ENCODE data around the gene LCN1. TPM values are rescaled to one million over a fixed set of nuclear protein-coding genes. Genes with fewer than 3 reads are reported as not detected.

LCN1 gene
- total and polyA plus RNA-seq, 2 experiments from 2014 or later, result not detected

DNA sequence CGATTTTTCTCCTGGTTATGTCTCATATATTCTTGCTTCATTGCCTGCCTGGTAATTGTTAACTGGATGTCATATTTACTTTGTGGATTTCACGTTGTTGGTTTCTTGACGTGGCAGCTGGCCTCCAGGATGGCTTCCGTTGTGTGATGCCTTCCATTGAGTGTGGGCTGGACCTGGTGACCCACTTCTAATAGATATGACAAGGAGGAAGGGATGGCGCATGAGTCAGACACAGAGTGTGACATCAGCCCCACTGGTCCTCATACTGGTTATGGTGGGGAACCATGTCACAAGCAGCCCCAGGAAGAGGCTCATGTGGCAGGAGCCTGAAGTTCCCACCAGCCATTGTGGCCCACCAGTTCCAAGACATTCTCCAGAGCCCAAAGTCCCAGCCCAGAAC lies 34.0 kb downstream of the LCN1 start:
- no peaks in the 10 kb centered on the region; the same call in none of the 2 replicates for H3K27me3 ChIP-seq (replicated peaks; ENCODE audit: insufficient read depth)
- DNase-seq, result no peak
- in situ Hi-C loops (cut with MboI), result no loop called here
- no peaks in the 10 kb centered on the region for H4K20me1 ChIP-seq (ENCODE audit: insufficient read depth)
- no peaks in the 10 kb centered on the region for H3K9me2 ChIP-seq (ENCODE audit: insufficient read depth)
- H3F3A ChIP-seq (ENCODE audit: insufficient read depth), result no peaks in the 10 kb centered on the region
- H3K9me3 ChIP-seq (ENCODE audit: low read depth), result no peaks in the 10 kb centered on the region
- 52 to 53% methylated on average over 5 of the region's 5 CpGs for WGBS, 2 experiments (ENCODE audit: low coverage in 1 of 2, low lambda C conversion rate in 2 of 2, missing lambda C conversion rate in 2 of 2)
- no peaks in the 10 kb centered on the region for H3K36me3 ChIP-seq (ENCODE audit: low read depth)
- H3K4me1 ChIP-seq (ENCODE audit: insufficient read depth), result no peaks in the 10 kb centered on the region
- H3K4me2 ChIP-seq (ENCODE audit: unreplicated experiment), result no peak overlapping the region
- TF ChIP-seq EZH2 (IDR thresholded peaks at IDR 0.05; ENCODE audit: insufficient read depth, poor library complexity, severe bottlenecking), result no peak
- no peak for TF ChIP-seq EZH2phosphoT487 (IDR thresholded peaks at IDR 0.05; ENCODE audit: insufficient read depth, low read depth)
- H3K79me2 ChIP-seq (ENCODE audit: insufficient read depth), result no peaks in the 10 kb centered on the region
- no peak overlapping the region for H3K27ac ChIP-seq
- no peak overlapping the region for H3K4me3 ChIP-seq
- no peak overlapping the region for H3K9ac ChIP-seq
- no peak overlapping the region for H2AFZ ChIP-seq

DNA sequence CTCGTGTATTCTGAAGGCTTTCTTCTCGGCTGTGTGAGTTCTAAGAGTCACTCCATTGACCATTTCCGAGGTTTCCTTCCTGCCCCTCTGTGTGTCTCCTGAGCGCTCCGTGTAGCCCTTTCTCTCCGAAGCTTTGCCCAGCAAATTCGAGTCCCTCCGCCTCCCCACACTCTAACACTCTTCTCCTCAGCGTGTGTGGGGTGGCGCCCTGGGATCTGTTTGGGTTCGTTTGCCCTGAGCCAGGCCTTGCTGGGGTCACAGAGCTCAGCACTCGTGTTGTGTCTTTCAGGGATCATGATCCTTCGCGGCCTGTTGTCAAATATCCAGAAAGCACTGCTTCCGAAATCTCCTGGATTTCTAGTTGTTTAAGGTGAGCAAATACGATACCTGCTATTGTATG lies 34.7 kb downstream of the LCN1 start:
- H3K4me2 ChIP-seq (ENCODE audit: unreplicated experiment), result no peak overlapping the region
- in situ Hi-C loops (cut with MboI), result no loop called here
- 42 to 46% methylated on average over 16 of the region's 16 CpGs for WGBS, 2 experiments (ENCODE audit: low coverage in 1 of 2, low lambda C conversion rate in 2 of 2, missing lambda C conversion rate in 2 of 2)

DNA sequence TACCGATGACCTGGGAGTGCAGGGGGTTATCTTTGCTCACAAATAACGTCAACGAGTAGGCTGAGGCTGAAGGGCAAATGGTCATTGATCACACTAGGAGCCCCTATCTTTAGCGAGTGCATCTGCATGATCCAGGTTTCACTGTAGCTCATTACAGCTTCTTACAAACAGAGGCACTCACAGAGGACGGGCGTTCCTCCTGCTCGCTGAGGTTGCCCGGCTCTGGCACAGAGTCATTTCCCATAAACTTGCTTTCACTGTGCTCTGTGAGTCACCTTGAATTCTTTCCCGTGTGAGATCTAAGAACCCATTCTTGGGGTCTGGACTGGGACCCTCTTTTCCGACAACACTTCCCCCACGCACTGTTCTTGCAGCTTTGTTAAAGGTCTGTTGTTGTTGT lies 38.4 kb downstream of the LCN1 start:
- H3F3A ChIP-seq (ENCODE audit: insufficient read depth), result no peaks in the 10 kb centered on the region
- H3K4me1 ChIP-seq (ENCODE audit: insufficient read depth), result no peaks in the 10 kb centered on the region
- no peaks in the 10 kb centered on the region for H3K9me2 ChIP-seq (ENCODE audit: insufficient read depth)
- H3K27me3 ChIP-seq (replicated peaks; ENCODE audit: insufficient read depth), result no peaks in the 10 kb centered on the region; the same call in none of the 2 replicates
- peak; percentile 24 for DNase-seq
- no peak for TF ChIP-seq EZH2phosphoT487 (IDR thresholded peaks at IDR 0.05; ENCODE audit: insufficient read depth, low read depth)
- no peak for TF ChIP-seq EZH2 (IDR thresholded peaks at IDR 0.05; ENCODE audit: insufficient read depth, poor library complexity, severe bottlenecking)
- H3K4me2 ChIP-seq (ENCODE audit: unreplicated experiment), result no peak overlapping the region
- no peak overlapping the region for H2AFZ ChIP-seq
- 26 to 28% methylated on average over 11 of the region's 11 CpGs for WGBS, 2 experiments (ENCODE audit: low coverage in 1 of 2, low lambda C conversion rate in 2 of 2, missing lambda C conversion rate in 2 of 2)
- H4K20me1 ChIP-seq (ENCODE audit: insufficient read depth), result no peaks in the 10 kb centered on the region
- H3K4me3 ChIP-seq, result no peak overlapping the region
- no peaks in the 10 kb centered on the region for H3K36me3 ChIP-seq (ENCODE audit: low read depth)
- H3K79me2 ChIP-seq (ENCODE audit: insufficient read depth), result no peaks in the 10 kb centered on the region
- H3K9me3 ChIP-seq (ENCODE audit: low read depth), result no peaks in the 10 kb centered on the region
- H3K27ac ChIP-seq, result no peak overlapping the region
- in situ Hi-C loops (cut with MboI), result no loop called here
- no peak overlapping the region for H3K9ac ChIP-seq

More for the DNA sequence above, 34.7 kb downstream of the LCN1 start:
- no peak overlapping the region for H3K9ac ChIP-seq
- H3K27ac ChIP-seq, result no peak overlapping the region
- H3K9me2 ChIP-seq (ENCODE audit: insufficient read depth), result no peaks in the 10 kb centered on the region
- H3K4me1 ChIP-seq (ENCODE audit: insufficient read depth), result no peaks in the 10 kb centered on the region
- no peak overlapping the region for H2AFZ ChIP-seq
- H3K79me2 ChIP-seq (ENCODE audit: insufficient read depth), result no peaks in the 10 kb centered on the region
- no peak for TF ChIP-seq EZH2 (IDR thresholded peaks at IDR 0.05; ENCODE audit: insufficient read depth, poor library complexity, severe bottlenecking)
- TF ChIP-seq EZH2phosphoT487 (IDR thresholded peaks at IDR 0.05; ENCODE audit: insufficient read depth, low read depth), result no peak
- no peaks in the 10 kb centered on the region; the same call in none of the 2 replicates for H3K27me3 ChIP-seq (replicated peaks; ENCODE audit: insufficient read depth)
- DNase-seq, result no peak
- no peaks in the 10 kb centered on the region for H4K20me1 ChIP-seq (ENCODE audit: insufficient read depth)
- H3F3A ChIP-seq (ENCODE audit: insufficient read depth), result no peaks in the 10 kb centered on the region
- H3K9me3 ChIP-seq (ENCODE audit: low read depth), result no peaks in the 10 kb centered on the region
- no peaks in the 10 kb centered on the region for H3K36me3 ChIP-seq (ENCODE audit: low read depth)
- no peak overlapping the region for H3K4me3 ChIP-seq

DNA sequence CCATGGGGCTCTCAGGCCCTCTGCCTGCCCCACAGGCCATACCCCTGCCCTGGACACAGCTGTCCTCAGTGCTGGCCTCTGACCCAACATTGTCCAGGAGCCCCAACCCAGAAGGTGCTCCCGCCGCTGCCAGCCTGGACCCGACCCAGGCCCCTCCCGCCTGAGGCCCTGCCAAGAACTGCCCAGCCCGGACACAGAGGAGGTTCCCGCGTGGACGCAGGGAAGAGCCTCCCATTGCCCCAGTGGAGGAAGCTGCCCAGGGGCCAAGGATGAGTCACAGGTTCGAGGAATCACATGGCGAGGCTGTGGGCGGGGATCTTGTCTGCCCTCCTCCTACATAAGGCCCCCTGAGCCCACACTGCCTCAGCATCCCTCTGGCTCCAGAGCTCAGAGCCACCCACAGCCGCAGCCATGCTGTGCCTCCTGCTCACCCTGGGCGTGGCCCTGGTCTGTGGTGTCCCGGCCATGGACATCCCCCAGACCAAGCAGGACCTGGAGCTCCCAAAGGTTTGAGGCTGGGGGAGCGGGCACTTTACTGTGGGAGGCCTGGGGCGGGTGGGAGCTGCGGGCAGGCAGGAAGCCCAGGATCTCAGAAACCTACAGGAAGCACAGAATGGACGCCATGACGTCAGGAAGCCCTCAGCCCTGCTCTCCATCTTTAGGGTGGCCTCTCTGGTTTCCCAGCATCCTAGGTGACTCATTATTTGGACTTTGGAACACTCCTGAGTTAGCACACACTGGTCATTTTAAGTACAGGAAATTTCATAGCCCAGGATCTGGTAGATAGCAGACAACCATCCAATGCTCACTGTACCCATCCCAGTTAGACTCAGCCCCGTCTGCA lies 40.4 kb downstream of the LCN1 start, which contains the start of gene PAEP:
PAEP (plus strand) TSS at position 366 of the 844 bp plus-strand sequence.
- WGBS, 2 experiments (ENCODE audit: low coverage in 1 of 2, low lambda C conversion rate in 2 of 2, missing lambda C conversion rate in 2 of 2), result 73 to 77% methylated on average over 18 to 20 of the region's 20 CpGs
- H2AFZ ChIP-seq, result no peak within 1 kb of the TSS
- in situ Hi-C loops (cut with MboI), result no loop called here

More for the DNA sequence above, 40.4 kb downstream of the LCN1 start, which contains the start of gene PAEP:
- TF ChIP-seq EZH2 (IDR thresholded peaks at IDR 0.05; ENCODE audit: insufficient read depth, poor library complexity, severe bottlenecking), result no peak
- no peaks in the 10 kb centered on the region for H3K4me1 ChIP-seq (ENCODE audit: insufficient read depth)
- H3K27ac ChIP-seq, result no peak within 1 kb of the TSS
- no peak within 1 kb of the TSS for H3K4me3 ChIP-seq
- H3K9me3 ChIP-seq (ENCODE audit: low read depth), result no peaks in the 10 kb centered on the region
- no peak for DNase-seq
- no peaks in the 10 kb centered on the region; the same call in none of the 2 replicates for H3K27me3 ChIP-seq (replicated peaks; ENCODE audit: insufficient read depth)
- no peaks in the 10 kb centered on the region for H3K36me3 ChIP-seq (ENCODE audit: low read depth)
- no peak within 1 kb of the TSS for H3K4me2 ChIP-seq (ENCODE audit: unreplicated experiment)
- H3K79me2 ChIP-seq (ENCODE audit: insufficient read depth), result no peaks in the 10 kb centered on the region
- no peak within 1 kb of the TSS for H3K9ac ChIP-seq
- no peaks in the 10 kb centered on the region for H4K20me1 ChIP-seq (ENCODE audit: insufficient read depth)
- no peaks in the 10 kb centered on the region for H3F3A ChIP-seq (ENCODE audit: insufficient read depth)
- H3K9me2 ChIP-seq (ENCODE audit: insufficient read depth), result no peaks in the 10 kb centered on the region

Data from GM23248 (cell line).